ENCODE results near the gene CYBB.
A peak's percentile ranks its signal among the peaks of the same experiment; 100 is the strongest.

Gene CYBB

DNA sequence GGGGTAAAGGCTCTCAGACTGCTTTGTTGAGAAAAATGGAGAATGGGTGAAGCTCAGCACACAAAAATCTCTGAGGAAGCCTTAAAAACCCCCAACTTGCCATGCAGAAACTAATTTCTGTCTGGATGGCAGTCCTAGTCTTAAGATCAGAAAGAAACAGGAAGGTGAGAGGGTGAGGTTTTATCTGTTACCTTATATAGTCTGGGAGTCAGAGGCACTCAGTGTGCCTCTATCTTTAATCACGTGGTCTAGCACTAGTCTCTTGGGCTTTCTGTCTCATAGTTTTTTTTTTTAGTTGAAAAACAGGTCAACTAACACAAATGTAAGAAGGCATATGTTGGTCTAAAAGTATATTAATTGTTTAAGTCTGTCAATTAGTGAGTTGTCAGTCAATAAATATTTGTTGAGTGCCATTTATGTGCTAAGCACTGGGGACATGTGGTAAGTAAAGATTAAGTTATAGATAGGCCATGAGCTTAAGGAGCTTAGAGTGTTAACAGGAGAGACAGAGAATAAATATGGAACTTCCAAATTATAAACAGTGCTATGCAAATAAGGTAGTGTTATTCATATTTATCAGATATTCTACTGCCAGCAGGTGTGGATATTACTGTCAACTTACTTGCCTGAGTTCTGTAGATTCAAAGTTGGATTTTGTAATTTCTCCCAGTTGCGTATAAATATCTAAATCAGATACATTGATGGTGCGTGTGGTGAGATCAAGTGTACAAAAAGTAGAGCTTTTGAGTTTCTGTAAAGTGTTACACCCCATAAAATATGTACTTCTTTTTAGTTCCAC lies 7.0 kb downstream of the CYBB start:
- peak in 1 of 5 experiments; percentile 40 for DNase-seq

DNA sequence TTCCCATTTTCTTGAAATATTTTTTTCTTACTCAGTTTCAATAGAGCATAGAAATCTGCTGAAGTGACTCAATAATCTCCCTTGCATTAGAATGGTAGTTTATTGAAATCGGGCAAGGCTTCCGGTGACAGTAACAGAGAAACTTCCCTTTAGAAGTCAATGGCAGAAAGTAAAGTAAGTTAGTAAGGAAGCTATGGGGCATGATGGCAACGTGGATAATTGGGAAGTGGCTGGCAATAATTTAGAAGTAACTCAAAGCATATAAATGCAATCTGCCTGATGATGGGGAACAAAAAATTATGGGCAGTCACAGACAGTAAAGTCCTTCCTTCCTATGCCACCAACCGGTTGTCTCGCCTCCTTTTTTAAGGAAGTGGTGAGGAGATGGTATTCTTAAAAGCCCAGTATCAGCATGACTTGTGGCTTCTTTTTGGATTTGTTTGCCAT lies 7.6 kb downstream of the CYBB start:
- no peak for DNase-seq

DNA sequence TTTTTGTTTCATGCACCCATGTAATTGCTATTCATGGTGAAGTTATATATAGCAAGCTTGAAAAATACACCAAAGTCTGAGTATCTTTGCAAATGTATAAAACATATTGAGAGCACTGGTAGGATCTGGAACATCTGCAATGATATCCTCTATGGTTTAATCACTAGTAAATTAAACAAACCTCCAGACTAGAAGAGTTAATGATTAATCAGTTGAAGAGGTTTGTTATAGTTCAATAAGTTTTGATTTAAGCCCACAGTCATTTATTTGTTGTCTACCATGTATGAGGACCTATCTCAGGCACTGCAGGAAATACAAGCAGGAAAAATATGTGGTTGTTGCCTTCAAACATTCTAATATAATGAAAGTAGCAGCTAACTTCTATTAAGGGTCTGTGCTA lies 16.5 kb downstream of the CYBB start:
- DNase-seq = no peak

DNA sequence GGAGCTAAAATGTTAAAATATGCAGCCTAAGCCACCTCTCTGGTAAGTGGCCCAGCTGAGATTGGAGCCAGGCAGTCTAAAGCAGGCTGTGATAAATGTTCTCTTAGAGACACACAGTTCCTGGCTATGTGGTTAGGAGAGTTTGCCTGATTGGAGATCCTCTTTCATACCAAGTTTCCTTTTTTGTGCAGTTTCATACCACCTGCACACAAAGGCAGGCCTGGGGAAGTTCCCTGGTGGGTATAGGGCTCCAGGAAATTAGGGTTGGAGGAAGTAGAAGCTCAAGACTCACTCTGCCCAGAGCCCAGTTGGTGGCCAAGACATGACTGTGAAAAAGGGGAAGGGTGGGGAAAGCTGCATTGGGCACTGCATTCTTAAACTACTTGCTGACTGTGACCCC lies 16.9 kb downstream of the CYBB start:
- no peak for DNase-seq

DNA sequence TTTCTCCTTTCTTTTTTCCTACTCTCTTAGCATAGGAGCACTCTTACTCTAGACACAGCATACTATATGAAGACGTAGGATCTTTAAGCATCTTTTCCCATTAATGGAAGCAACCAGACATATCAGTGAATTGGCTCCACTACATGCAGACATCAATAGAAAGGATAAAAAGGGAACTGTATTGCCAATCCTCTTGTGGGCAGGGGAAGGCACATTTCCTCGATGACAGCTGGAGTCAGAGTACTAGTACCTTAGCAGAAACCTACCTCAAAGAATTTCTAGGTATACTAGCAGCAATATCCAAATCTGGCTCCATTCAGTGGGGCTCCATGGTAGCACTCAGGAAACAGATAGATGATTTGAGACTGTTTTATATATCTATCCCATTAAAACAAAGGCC lies 20.1 kb downstream of the CYBB start:
- no peak for DNase-seq

DNA sequence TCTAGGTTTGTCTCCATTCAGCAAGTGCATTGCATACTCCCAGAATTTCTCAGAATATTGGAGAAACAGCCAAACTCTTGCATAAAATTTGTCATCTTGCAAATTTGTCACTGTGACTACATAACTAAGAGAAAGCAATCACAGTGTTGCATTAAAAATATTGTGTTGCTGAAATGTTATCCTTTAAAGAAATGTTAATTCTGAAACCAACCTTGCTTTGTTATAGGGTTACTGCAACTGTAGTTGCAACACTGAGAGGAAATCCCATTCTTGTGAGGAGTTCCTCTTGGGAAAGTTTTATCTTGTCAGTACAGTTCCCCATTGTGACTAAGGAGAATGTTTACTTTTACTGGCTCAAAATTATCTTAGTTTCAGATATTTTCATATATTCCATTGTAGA lies 20.9 kb downstream of the CYBB start:
- DNase-seq = no peak

DNA sequence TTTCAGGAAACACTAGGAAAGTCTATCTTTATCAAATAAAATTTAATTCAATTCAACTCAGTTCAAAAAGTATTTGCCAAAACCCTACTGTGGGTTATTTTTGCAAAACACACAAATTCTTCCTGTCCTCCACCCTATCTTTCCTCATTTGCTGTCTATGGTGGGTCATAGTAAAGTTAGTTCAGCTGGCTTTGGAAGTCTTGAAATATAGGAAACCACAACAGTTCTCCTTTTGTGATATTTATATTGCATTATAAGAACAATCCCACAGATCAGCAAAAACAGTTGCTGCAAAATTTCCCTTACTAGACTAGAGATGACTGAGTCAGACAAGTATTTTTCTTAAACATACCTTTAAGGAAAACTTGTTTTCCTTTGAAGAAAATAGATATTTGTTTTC lies 22.2 kb downstream of the CYBB start:
- no peak for DNase-seq

DNA sequence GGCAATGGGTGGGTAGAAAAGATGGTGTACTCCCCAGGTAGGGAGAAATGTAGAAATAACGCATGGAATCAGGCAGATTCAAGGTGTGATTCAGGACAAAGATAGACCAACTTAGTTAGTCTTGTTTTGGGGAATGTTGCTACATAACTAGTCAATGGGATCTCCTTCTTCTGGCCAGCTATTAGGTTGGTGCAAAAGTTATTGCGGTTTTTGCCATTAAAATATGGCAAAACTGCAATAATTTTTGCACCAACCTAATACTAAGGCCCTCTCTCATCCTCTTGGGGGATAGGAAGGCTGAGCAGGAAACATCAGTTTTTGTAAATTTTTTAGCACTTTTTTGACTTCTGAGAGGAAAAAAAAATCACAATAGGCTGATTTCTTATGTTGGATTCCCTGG lies 23.2 kb downstream of the CYBB start:
- no peak for DNase-seq

DNA sequence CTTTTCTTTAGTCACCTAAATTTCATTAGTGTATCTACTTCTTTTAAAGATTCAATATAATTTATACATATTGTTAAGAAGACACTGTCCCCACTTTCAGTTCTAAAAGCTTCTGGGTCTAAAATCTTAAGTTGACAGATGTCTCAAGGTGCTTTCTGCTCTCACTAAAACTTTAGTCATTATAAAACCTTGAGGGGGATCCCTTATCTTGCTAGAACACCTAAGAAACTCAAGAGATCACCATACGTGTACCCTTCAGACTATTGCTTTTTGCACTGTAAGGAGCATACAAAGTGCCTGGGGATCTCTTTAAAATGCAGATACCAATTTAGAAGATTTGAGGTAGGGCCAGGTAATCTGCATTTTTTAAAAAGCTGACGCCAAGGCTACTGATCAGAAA lies 30.1 kb downstream of the CYBB start:
- no peak for DNase-seq

DNA sequence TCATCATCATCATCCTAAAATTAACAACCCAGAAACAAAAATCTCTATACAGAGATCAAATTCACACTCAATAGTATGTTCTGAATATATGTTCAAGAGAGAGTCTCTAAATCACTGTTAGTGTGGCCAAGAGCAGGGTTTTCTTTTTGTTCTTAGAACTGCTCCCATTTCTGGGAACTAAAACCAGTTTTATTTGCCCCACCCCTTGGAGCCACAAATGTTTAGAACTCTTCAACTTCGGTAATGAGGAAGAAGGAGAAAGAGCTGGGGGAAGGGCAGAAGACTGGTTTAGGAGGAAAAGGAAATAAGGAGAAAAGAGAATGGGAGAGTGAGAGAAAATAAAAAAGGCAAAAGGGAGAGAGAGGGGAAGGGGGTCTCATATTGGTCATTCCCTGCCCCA lies 32.3 kb downstream of the CYBB start:
- DNase-seq = no peak

DNA sequence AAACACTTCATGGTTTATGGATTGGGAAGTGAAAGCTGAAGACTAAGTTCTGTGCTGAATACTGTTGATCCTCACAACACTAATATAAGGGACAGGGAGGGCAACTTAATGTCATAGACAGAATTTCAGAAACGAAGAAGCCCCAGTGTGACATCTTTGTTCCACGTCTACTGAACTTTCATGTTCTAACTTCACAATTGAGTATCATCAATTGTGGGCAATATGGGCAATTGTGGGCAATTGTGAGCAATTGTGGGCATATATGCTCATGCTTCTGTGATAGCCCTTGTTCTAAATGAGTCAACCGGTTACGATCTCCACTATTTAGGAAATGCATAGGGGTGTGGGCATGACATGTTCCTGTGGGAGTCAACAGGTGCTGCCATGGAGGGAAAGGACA lies 33.7 kb downstream of the CYBB start:
- DNase-seq = no peak

DNA sequence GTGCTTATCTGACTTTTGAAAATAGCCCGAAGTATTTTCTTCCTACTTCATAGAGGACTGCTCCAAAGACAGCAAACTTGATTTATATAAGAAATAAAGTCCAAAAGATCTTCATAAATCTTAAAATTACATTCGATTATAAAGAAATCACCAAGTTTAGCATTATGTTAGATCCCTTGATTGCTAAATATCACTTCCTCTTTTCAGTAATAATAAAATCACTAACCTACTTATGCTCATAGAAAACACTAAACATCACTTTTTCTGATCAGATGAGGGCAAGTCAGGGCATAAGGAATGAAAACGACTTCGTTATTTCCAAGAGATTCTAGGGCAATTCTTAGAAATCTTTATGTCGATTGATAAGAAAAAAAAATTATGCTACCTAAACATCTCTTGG lies 35.5 kb downstream of the CYBB start:
- DNase-seq = no peak

DNA sequence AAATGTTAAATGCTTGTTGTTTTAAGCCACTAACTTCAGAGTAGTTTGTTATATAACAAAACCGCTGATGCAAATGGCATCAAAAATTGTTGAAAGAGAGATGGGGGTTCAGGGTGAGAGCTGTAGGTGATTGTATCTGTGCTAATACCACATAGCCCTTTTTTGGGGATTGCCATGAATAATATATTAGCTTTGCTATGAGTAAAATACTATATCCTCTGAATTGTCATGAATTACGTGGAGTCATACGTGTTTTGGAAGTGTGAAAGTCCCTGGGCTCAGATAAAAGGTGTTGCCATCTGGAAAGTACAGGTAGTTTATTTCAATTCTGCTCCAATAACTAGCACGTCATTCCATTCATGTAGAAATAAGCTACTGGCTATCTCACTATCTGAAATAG lies 36.9 kb downstream of the CYBB start:
- DNase-seq = no peak

DNA sequence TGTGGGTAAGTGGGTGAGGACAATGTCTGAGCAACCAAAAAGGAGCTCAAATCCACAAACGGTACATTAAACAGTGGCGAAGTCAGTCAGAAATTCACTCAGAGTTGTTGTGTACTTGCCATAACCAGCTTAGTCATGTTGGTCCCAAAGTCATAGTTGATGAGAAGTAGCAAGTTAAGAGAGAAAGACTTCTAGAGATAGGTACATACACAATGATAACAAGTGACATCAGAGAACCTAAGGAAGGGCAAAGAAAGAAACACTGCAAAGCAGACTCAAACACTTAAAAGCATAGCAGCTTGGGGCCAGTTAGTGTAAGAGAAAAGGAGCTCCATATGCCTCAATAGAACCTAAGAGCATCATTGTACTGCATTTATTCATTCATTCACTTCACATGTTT lies 37.3 kb downstream of the CYBB start:
- DNase-seq = no peak

DNA sequence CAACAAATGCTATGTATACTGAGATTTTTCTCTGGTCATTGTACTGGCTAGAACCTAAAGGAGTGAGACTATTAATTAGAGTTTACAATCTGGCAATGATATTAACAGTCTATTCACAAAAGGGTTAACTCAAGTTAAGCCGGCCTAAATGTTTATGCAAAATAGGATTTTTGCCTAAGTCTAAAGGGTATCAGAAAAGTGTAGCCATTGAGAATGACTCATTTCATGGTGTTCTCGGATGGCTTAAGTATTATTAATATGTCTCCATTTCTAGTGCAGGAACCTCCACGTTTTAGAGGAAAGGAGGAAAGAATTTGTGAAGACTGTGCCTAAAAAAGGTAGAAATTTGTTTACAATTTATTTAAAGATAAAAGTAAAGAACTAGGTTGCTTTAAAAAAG lies 37.7 kb downstream of the CYBB start:
- DNase-seq = no peak

DNA sequence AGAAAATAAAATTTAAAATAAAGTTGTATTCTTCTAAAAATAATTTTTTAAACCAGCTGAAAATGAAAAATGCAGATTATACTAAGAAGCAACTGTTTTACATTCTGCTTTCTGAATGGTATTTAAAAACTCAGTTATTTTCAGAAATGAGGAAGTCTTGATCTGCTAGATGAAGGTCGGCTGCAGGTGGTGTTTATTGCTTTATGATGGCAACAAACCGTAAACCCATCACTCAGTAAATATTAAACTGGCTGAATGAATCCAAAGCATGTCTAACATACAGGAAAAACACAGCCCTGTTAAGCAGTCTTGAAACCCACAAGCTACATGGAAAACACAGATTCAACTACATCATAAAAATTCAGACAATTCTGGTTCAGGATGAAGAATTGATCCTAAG lies 38.2 kb downstream of the CYBB start:
- no peak for DNase-seq

DNA sequence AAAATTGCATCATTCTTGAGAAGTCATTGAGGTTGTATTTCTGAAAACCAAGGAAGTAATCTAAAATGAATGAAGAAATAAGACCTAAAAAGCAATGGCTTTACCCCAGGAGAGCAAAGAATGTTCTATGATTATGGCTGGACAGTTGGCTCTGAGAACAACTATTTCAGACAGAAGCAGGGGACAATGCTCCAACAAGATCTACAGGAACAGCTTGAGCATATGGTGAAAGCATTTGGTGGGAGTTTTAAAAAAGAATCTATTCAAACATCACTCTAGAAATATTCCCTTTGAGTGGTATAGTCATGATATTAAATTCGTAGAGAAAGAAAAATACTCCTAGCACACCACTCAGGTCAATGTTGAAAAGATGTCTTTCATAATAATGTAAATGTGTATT lies 40.8 kb downstream of the CYBB start:
- no peak for DNase-seq

DNA sequence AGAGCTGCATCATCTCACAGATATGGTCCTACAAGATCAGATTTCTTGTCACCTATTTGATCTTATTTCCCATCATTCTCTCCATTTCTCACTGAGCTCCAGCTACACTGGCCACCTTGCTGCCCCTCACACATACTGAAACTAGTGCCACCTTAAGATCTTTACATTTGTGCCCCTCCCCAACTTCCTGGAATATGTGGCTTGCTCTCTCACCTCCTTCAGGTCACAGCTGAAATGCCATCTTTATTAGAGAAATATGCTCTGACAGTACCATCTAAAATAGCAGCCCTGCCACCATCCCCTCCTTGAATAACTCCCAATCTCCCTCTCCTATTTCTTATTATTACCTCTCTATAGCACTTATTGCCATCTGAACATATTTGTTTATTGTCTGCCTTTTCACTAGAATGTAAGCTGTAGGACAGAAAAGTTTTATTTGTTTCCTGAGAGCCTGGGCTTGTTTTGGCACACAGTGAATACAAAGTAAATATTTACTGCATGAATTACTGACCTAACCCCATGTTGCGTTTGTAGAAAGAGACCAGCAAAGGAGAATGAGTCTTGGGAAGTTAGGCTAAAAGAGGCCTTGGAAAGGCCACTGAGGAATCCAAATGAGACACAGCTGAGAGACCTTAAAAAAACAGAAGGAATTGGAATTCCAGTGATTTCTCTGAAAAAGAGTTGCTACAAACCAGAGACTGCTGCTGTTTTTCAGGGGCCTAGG lies 44.8 kb downstream of the CYBB start:
- DNase-seq = no peak

DNA sequence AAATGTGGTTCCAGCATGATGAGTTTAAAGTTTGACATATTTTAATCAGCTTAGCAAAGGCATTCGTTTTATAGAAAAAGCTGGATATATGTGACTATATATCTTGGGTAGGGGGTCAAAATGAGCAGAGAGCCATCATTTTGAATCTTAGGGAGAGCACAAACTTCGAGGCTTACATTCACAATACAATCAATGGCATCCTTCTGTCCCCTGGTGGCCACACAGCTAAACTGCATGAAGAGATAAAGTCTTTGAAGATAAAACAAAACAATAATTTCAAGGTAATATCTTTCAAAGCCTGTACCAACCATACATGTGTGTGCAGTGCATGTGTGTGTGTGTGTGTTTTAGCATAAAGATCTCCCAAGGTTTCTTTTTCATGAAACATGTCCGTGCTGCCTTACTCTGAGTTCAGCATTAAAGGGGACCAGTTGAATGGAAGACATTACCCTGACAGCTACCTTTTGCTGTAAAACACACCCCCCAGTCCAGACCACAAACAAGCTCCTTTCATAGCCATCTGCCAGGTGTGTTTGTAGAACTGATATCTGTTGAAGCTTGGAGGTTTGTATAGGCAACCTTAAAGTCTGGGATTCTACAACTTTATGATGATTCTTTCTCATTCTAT lies 45.5 kb downstream of the CYBB start:
- DNase-seq = peak in 4 of 5 experiments; percentile 13 to 53 (median 29)

DNA sequence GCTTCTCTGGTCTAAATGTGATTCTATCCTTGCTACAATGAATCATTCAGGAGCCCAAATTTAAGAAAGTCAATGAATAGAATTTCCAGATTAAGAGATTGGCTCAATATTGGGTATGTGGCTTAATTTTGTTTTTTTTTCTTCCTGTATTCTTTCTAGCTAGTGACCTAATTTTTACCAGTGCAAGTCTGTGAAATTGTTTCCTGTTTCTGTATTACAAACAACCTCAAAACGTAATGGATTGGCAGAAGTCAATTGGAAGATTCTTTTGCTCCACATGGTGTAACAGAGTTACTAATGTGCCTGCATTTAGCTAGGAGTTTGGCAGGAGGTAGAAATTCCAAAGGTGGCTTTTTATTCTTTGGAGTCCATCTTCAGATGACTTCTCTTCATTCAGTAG lies 49.9 kb downstream of the CYBB start:
- no peak for DNase-seq

DNA sequence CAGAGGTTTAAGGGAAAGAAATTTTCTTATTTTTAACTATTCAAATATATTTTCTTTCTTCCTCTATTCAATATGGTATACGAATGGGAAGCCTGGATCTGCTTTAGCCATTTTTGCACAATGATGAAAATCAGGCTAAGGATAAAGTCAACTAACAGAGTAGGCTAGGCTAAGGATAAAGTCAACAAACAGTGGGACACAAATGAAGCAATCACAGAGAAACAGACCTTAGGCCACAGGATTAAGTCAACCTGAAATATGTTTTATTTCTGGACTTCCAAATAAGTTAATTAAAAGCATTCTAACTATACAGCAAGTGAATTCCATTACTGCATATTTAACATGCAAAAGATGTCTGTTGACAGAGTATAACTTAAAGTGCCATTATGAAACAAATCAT lies 50.5 kb downstream of the CYBB start:
- no peak for DNase-seq

DNA sequence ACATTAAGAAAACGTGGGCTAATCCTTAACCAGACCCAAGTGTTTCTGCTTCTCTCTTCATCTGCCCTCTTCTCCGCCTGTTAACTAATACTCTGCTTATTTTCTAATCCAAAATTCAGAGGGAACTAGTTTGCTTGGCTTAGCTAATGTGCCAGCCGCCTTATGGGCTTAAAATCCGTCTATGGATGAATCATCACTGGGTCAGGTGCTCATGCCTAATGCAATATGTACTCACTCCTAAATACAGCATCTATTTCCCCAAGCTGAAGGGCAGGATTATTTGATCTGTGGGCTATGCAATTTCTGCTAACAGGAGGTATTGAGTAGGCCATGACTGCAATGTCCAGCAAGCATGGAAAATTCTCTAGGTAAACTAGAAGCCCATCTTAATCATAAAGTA lies 55.1 kb downstream of the CYBB start:
- no peak for DNase-seq

DNA sequence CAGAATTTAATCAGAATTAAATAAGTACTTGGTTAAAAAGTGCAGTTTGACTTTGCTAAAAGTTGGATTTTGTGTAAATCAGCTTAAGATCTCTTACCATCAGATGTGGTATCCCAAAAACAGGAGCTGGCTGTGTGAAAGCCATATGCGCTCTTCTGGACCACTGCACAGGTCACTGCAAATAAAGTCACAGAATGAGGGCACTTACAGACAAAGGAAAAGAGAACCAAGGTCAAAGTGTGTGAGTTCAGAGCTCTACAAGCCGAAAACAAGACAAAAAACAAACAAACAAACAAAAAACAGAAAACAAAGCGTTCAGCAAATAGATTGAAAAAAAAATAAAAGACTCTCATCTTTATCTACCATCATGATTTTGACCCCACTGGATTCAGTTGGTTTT lies 61.1 kb downstream of the CYBB start:
- no peak for DNase-seq

DNA sequence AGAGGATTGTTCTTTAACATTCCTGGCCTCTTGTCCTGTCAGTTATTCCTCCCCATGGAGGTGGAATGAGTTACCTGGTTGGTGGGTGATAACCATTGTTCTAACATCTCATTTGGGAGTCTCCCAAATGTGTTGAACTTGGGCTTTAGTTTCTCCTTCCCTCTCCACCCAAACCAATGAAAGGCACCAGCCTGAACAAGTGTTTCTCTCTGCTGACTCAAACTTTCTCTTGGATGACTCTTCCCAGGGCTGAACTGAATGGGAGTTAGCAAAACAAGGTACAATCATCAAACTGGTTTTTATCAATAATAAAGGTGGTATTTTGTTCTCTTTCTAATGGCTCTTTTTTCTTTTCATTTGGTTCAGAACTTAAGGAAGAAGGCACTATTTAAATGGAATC lies 64.8 kb downstream of the CYBB start:
- no peak for DNase-seq

All from T-helper 2 cell (primary cell).